GM20000 (cell line): ENCODE data around the gene ATP11A.

Source experiments
- DNase-seq: peaks from one replicate; pipeline ENCODE4 v3.0.0; 2012; ENCODE audit warnings: low spot score
- CTCF ChIP-seq: IDR thresholded peaks from 2 replicates; pipeline ENCODE4 v1.5.1; 2012; ENCODE audit warnings: mild to moderate bottlenecking, control low read depth; ENCODE audit errors: extremely low read depth, missing control alignments

Gene ATP11A

GRCh38 chr13:112875627-112876026 is 185.8 kb downstream of the ATP11A start:
- no peak for DNase-seq

DNA sequence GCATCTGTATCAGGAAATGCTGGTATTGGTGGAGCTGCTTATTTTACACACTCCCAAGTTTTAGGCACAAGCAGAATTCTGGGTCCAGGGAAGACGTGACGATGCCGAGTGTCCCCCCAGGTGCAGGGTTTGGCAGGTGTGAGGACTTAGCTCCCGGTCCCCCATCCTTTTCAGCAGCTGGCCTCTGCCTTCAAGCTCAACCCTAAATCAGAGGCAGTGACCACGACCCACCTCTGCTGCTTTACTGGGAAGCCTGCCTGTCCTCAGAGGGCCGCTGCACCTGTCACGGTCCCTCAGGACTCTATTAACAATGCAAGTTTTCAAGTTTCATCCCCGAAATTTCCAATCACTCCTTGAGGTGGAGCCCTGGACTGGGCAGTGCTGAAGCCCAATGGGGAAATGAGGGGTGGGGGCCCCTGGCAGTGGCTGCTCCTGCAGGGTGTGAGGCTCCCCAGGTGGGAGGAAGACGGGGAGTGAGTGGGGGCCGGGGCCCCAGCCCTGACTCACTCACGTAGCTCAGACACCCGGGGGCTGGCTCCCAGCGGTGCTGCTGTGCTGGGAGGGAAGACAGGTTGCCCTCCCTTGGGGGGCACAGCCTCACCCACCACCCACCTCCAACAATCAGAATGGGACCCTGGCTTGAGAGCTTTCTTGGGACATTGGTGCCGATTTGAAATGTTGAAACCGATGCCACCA is 186.6 kb downstream of the ATP11A start:
- no peak for TF ChIP-seq CTCF
- DNase-seq, result no peak

More at GRCh38 chr13:112875627-112876026, 185.8 kb downstream of the ATP11A start:
- TF ChIP-seq CTCF, result no peak

- TF ChIP-seq CTCF, result no peak
- DNase-seq, result no peak
Observed at GRCh38 chr13:112877066-112877465, 187.2 kb downstream of the ATP11A start.

GRCh38 chr13:112877539-112877938 is 187.7 kb downstream of the ATP11A start:
- no peak for DNase-seq
- TF ChIP-seq CTCF, result no peak

- TF ChIP-seq CTCF, result no peak
Observed at GRCh38 chr13:112877976-112878955, 188.4 kb downstream of the ATP11A start.

GRCh38 chr13:112879283-112879833 is 189.5 kb downstream of the ATP11A start:
- DNase-seq, result no peak
- TF ChIP-seq CTCF, result no peak

More at GRCh38 chr13:112877976-112878955, 188.4 kb downstream of the ATP11A start:
- DNase-seq, result no peak

DNA sequence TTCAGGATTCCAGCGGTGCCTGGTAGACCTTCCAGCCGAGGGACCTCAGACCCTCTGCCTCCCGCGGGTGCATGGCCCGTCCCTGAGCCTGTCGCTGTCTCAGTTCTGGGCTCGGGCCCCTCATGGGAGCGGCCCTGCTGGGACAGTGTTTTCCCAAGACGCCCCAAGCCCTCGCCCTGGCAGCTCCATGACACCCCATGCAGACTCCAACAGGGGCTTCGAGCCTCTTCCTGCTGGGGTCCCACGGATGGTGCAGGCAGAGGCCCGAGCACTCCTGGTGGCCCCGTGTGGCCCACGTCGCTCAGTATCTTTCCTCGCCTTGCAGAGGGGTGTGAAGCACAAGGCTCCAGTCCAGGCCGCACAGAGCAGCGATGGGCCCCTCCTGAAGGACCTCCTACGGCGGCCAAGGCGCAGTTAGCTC is 190.4 kb downstream of the ATP11A start:
- no peak for TF ChIP-seq CTCF

More for the DNA sequence above, 190.4 kb downstream of the ATP11A start:
- no peak for DNase-seq
